Measurements from ENCODE around the gene ANKK1. TPM values are rescaled to one million over a fixed set of nuclear protein-coding genes. Genes with fewer than 3 reads are reported as not detected.

ANKK1 gene
- total RNA-seq, 1 donor from 2014 or later, result 0.18 TPM

GRCh38 chr11:113446938-113447337 is 59.4 kb downstream of the ANKK1 start:
- Mint-ChIP-seq H3K27me3 (ENCODE audit: unreplicated experiment) (peaks cover 5% of the 10 kb centered on the region), H3K4me3 (ENCODE audit: unreplicated experiment) (no peak overlapping the region), H3K4me1 (ENCODE audit: unreplicated experiment) (no peaks in the 10 kb centered on the region), H3K27ac (ENCODE audit: unreplicated experiment) (no peak overlapping the region), H3K9me3 (ENCODE audit: unreplicated experiment) (no peaks in the 10 kb centered on the region), H3K36me3 (ENCODE audit: low read depth, unreplicated experiment) (no peaks in the 10 kb centered on the region)
- DNase-seq (ENCODE audit: low spot score), result no peak
- no peak for TF ChIP-seq CTCF (IDR thresholded peaks at IDR 0.05; ENCODE audit: unreplicated experiment)

GRCh38 chr11:113447621-113448315 is 60.2 kb downstream of the ANKK1 start:
- DNase-seq (ENCODE audit: low spot score), result no peak
- Mint-ChIP-seq H3K27me3 (ENCODE audit: unreplicated experiment) (peaks cover 4% of the 10 kb centered on the region), H3K4me1 (ENCODE audit: unreplicated experiment) (no peaks in the 10 kb centered on the region), H3K9me3 (ENCODE audit: unreplicated experiment) (no peaks in the 10 kb centered on the region), H3K27ac (ENCODE audit: unreplicated experiment) (no peak overlapping the region), H3K36me3 (ENCODE audit: low read depth, unreplicated experiment) (no peaks in the 10 kb centered on the region), H3K4me3 (ENCODE audit: unreplicated experiment) (no peak overlapping the region)
- no peak for TF ChIP-seq CTCF (IDR thresholded peaks at IDR 0.05; ENCODE audit: unreplicated experiment)

- Mint-ChIP-seq H3K36me3 (ENCODE audit: low read depth, unreplicated experiment) (no peaks in the 10 kb centered on the region), H3K4me1 (ENCODE audit: unreplicated experiment) (no peaks in the 10 kb centered on the region), H3K9me3 (ENCODE audit: unreplicated experiment) (no peaks in the 10 kb centered on the region), H3K4me3 (ENCODE audit: unreplicated experiment) (no peak overlapping the region), H3K27ac (ENCODE audit: unreplicated experiment) (no peak overlapping the region), H3K27me3 (ENCODE audit: unreplicated experiment) (peaks cover 4% of the 10 kb centered on the region)
- DNase-seq (ENCODE audit: low spot score), result no peak
- no peak for TF ChIP-seq CTCF (IDR thresholded peaks at IDR 0.05; ENCODE audit: unreplicated experiment)
Measured at GRCh38 chr11:113448316-113448677, 60.7 kb downstream of the ANKK1 start.

GRCh38 chr11:113449743-113450142 is 62.2 kb downstream of the ANKK1 start:
- H3K27ac Mint-ChIP-seq (ENCODE audit: unreplicated experiment), result no peak overlapping the region
- DNase-seq (ENCODE audit: low spot score), result no peak
- H3K27me3 Mint-ChIP-seq (ENCODE audit: unreplicated experiment), result peaks cover 4% of the 10 kb centered on the region
- H3K4me3 Mint-ChIP-seq (ENCODE audit: unreplicated experiment), result no peak overlapping the region
- H3K4me1 Mint-ChIP-seq (ENCODE audit: unreplicated experiment), result no peaks in the 10 kb centered on the region
- TF ChIP-seq CTCF (IDR thresholded peaks at IDR 0.05; ENCODE audit: unreplicated experiment), result no peak
- H3K9me3 Mint-ChIP-seq (ENCODE audit: unreplicated experiment), result no peaks in the 10 kb centered on the region
- no peaks in the 10 kb centered on the region for H3K36me3 Mint-ChIP-seq (ENCODE audit: low read depth, unreplicated experiment)

Small RNAs within 50 kb of the gene (microRNA-seq; reads per million reads assigned to microRNA genes)
- gene MIR4301 (ENCODE audit: unreplicated experiment), result not detected

Other genes with a start within 250 kb of the ANKK1 start
- 11.1 TPM for gene TTC12, start 73.2 kb upstream of the ANKK1 start, total RNA-seq (ENCODE audit: unreplicated experiment)
- 1.3 TPM for gene DRD2, start 87.6 kb downstream of the ANKK1 start, total RNA-seq (ENCODE audit: unreplicated experiment)